ENCODE measurements around the gene SUSD4. TPM values are rescaled to one million over a fixed set of nuclear protein-coding genes. Genes with fewer than 3 reads are reported as not detected.

Gene SUSD4
- total RNA-seq, 1 experiment from 2014 or later, result 2.3 TPM

DNA sequence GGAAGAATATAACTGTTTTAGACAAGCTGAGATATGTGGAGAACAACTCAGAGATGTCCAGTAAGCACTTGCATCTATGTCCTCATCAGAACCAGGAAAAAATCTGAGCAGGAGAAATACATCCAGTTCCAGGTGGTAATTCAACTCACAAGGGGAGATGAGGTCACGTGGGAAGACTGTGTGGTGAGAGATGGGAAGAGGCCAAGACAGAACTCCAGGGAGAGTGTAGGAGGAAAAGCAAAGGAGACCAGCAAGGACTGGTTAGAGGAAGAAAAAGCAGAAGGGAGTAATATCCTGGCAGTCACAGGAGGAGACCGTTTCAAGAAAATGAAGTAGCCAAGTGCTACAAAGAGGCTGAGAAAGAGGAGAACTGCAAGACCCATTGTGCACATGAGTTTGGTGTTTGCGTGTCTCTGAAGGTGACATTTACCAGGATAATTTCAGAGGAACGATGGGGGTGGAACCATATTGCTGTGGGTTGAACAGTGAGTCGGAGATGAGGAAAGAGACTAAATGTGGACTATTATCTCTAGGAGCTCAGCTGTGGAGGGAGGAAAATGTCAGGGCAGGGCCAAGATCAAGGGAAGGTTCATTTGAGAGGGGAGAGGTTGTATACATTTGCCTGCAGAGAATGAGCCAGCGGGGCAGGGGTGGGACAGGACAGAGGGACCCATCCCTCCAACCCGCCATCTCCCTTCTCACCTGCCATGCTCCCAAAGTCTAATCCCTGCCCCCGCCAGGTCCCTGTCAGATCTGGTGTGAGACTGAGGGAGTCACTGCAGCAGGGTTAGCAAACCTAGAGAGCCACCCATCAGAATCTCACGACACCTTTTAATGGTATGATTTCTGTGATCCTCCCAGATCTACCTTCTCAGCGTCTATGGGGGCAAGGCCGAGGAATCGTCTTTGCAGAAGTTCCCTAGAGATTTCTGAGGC, 24.9 kb downstream of the SUSD4 start:
- Mint-ChIP-seq H3K4me3 (ENCODE audit: unreplicated experiment) (no peak overlapping the region), H3K4me1 (ENCODE audit: insufficient read depth, unreplicated experiment) (peaks cover 6% of the 10 kb centered on the region), H3K27ac (ENCODE audit: low read depth, unreplicated experiment) (no peak overlapping the region), H3K9me3 (ENCODE audit: unreplicated experiment) (no peaks in the 10 kb centered on the region), H3K36me3 (ENCODE audit: insufficient read depth, unreplicated experiment) (no peaks in the 10 kb centered on the region), H3K27me3 (ENCODE audit: insufficient read depth, unreplicated experiment) (peaks cover 18% of the 10 kb centered on the region)
- ChIA-PET CTCF (interaction anchor here (0.5 to 1.0 kb wide), 2 partner anchors 165 to 403 kb away, joined by 3 to 4 read pairs; no protein-coding TSS in a partner anchor), POLR2A (interaction anchor here (0.5 kb wide), 2 partner anchors 20 to 520 kb away, joined by 3 read pairs; no protein-coding TSS in a partner anchor)
- no peak for TF ChIP-seq CTCF (IDR thresholded peaks at IDR 0.05; ENCODE audit: unreplicated experiment)
- intact Hi-C loops (cut with micrococcal nuclease), result no loop called here
- BruUV-seq (replicated peaks), result no TSS peak
- DNase-seq (ENCODE audit: unreplicated experiment), result no peak

- DNase-seq (ENCODE audit: unreplicated experiment), result no peak
- no peak for TF ChIP-seq CTCF (IDR thresholded peaks at IDR 0.05; ENCODE audit: unreplicated experiment)
- H3K4me1 Mint-ChIP-seq (ENCODE audit: insufficient read depth, unreplicated experiment), result no peaks in the 10 kb centered on the region
- POLR2A ChIA-PET, result interaction anchor here (0.6 to 1.6 kb wide), 4 partner anchors 13 to 208 kb away, joined by 3 to 6 read pairs (median 3); no protein-coding TSS in a partner anchor
- no TSS peak for BruUV-seq (replicated peaks)
- H3K9me3 Mint-ChIP-seq (ENCODE audit: unreplicated experiment), result no peaks in the 10 kb centered on the region
- H3K27ac Mint-ChIP-seq (ENCODE audit: low read depth, unreplicated experiment), result no peak overlapping the region
- H3K27me3 Mint-ChIP-seq (ENCODE audit: insufficient read depth, unreplicated experiment), result peaks cover 31% of the 10 kb centered on the region
- CTCF ChIA-PET, result interaction anchor here (0.6 to 1.7 kb wide), 12 partner anchors 9 to 1188 kb away, joined by 3 to 9 read pairs (median 4); no protein-coding TSS in a partner anchor
- no peak overlapping the region for H3K4me3 Mint-ChIP-seq (ENCODE audit: unreplicated experiment)
- no peaks in the 10 kb centered on the region for H3K36me3 Mint-ChIP-seq (ENCODE audit: insufficient read depth, unreplicated experiment)
- intact Hi-C loops (cut with micrococcal nuclease), result no loop called here
Measured at GRCh38 chr1:223337174-223337869, 26.7 kb downstream of the SUSD4 start.

GRCh38 chr1:223334156-223334555, 29.8 kb downstream of the SUSD4 start:
- ChIA-PET POLR2A (interaction anchor here (1.8 kb wide), 1 partner anchor 16 kb away, joined by 5 read pairs; no protein-coding TSS in a partner anchor), CTCF (no interaction called here)
- intact Hi-C loops (cut with micrococcal nuclease), result no loop called here
- DNase-seq (ENCODE audit: unreplicated experiment), result no peak
- peaks cover 31% of the 10 kb centered on the region for H3K27me3 Mint-ChIP-seq (ENCODE audit: insufficient read depth, unreplicated experiment)
- BruUV-seq (replicated peaks), result no TSS peak
- no peak overlapping the region for H3K4me3 Mint-ChIP-seq (ENCODE audit: unreplicated experiment)
- H3K27ac Mint-ChIP-seq (ENCODE audit: low read depth, unreplicated experiment), result no peak overlapping the region
- no peaks in the 10 kb centered on the region for H3K36me3 Mint-ChIP-seq (ENCODE audit: insufficient read depth, unreplicated experiment)
- peaks cover 9% of the 10 kb centered on the region for H3K4me1 Mint-ChIP-seq (ENCODE audit: insufficient read depth, unreplicated experiment)
- no peaks in the 10 kb centered on the region for H3K9me3 Mint-ChIP-seq (ENCODE audit: unreplicated experiment)
- TF ChIP-seq CTCF (IDR thresholded peaks at IDR 0.05; ENCODE audit: unreplicated experiment), result no peak

- intact Hi-C loops (cut with micrococcal nuclease), result no loop called here
- CTCF ChIA-PET, result interaction anchor here (0.6 to 1.5 kb wide), 4 partner anchors 8 to 57 kb away, joined by 3 to 4 read pairs (median 4); no protein-coding TSS in a partner anchor
Measured at GRCh38 chr1:223332997-223333396, 31.0 kb downstream of the SUSD4 start.

More at GRCh38 chr1:223332997-223333396, 31.0 kb downstream of the SUSD4 start:
- BruUV-seq (replicated peaks), result no TSS peak
- H3K27me3 Mint-ChIP-seq (ENCODE audit: insufficient read depth, unreplicated experiment), result peaks cover 31% of the 10 kb centered on the region
- no peaks in the 10 kb centered on the region for H3K36me3 Mint-ChIP-seq (ENCODE audit: insufficient read depth, unreplicated experiment)
- H3K27ac Mint-ChIP-seq (ENCODE audit: low read depth, unreplicated experiment), result no peak overlapping the region
- no peak for TF ChIP-seq CTCF (IDR thresholded peaks at IDR 0.05; ENCODE audit: unreplicated experiment)
- DNase-seq (ENCODE audit: unreplicated experiment), result no peak
- peaks cover 9% of the 10 kb centered on the region for H3K4me1 Mint-ChIP-seq (ENCODE audit: insufficient read depth, unreplicated experiment)
- no peak overlapping the region for H3K4me3 Mint-ChIP-seq (ENCODE audit: unreplicated experiment)
- no peaks in the 10 kb centered on the region for H3K9me3 Mint-ChIP-seq (ENCODE audit: unreplicated experiment)
- POLR2A ChIA-PET, result interaction anchor here (1.8 kb wide), 1 partner anchor 17 kb away, joined by 5 read pairs; no protein-coding TSS in a partner anchor
